VCaP (cell line): ENCODE measurements around the gene ATP2A3.

Experiments used
- H3K27ac ChIP-seq: fragments of 450-650 bp; 2 replicates; pipeline ENCODE4 v1.5.1; 2017
- TF ChIP-seq, protein P1 (sequence below): fragments of 450-650 bp; conservative IDR thresholded peaks from 2 replicates; pipeline ENCODE4 v1.5.1; 2017; ENCODE audit warnings: mild to moderate bottlenecking, moderate library complexity

ATP2A3 gene

DNA sequence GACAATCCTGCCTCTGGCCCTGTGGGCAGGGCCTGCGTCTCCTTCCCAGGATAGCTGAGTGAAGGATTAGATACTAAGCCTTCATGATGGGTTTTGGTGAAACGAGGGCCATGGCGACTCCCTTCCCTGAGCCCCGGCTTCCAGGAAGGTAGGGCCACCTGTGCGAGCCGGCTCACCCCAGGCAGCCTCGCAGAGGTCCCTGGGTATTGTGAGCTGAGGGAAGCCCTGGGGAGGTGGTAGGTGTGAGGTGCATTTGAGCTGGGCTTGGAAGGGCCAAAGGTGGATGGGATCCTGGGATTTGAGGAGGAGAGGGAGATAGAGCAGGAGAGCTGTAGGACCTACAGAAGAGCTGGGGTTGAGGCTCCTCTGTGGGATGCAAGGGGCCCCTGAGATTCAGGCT lies 41.5 kb downstream of the ATP2A3 start:
- TF ChIP-seq, protein P1, sequence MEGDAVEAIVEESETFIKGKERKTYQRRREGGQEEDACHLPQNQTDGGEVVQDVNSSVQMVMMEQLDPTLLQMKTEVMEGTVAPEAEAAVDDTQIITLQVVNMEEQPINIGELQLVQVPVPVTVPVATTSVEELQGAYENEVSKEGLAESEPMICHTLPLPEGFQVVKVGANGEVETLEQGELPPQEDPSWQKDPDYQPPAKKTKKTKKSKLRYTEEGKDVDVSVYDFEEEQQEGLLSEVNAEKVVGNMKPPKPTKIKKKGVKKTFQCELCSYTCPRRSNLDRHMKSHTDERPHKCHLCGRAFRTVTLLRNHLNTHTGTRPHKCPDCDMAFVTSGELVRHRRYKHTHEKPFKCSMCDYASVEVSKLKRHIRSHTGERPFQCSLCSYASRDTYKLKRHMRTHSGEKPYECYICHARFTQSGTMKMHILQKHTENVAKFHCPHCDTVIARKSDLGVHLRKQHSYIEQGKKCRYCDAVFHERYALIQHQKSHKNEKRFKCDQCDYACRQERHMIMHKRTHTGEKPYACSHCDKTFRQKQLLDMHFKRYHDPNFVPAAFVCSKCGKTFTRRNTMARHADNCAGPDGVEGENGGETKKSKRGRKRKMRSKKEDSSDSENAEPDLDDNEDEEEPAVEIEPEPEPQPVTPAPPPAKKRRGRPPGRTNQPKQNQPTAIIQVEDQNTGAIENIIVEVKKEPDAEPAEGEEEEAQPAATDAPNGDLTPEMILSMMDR, result no peak
- H3K27ac ChIP-seq, result no peak overlapping the region

DNA sequence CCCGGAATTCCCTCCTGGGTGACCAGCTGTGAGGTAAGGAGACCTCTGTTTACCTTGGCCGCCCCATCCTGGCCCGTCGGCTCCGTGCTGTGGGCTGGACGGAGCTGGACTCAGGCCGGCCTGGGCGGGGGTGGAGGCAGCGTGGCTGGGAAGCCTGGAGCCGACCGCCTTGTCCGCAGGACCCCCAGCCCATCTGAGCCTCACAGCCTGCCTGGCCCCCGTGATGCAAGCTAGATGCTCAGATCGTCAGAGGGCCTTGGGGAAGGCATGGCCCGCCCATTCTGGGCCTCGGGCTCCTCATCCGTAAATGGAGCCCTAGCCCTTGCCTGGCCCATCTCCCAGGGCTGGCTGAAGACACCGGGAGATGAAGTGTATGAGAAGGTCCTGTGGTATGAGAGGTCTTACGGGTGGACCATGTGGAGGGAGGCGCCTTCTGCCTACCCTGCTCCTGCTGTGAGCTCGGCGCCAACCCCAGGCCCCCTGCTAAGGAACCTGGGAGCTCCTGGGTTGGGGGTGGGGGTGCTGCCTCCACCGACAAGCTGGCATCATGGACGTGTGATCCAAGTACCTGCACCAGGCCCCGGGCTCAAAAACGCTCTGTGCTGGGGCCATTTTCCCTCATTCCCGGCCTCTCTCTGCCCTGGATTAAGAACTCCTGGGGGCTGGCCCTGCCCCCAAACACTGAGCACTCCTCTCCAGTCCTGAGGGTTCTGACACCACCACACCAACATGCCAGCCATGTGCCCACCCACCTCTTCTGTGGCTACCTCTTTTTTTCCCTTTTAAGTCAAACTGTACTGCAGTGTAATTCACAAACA lies 42.5 kb downstream of the ATP2A3 start:
- TF ChIP-seq, protein P1, result no peak
- no peak overlapping the region for H3K27ac ChIP-seq

DNA sequence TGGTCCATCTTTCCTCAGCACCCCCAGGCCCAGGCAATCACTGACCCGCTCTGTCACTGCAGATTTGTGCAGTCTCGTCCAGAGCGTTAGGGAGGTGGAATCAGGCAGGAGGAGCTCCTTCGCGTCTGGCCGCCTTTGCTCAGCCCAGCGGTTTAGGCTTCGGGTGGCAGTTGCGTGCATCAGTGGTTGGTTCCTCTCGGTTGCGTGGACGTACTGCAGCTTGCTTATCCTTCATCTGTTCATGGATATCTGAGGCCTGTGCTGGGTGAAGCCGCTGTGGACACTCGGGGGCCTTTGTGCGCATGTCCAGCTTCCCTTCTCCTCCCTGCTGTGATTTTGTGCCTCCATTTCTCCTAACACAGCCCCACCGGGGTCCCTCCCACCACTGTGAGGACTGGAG lies 43.2 kb downstream of the ATP2A3 start:
- TF ChIP-seq, protein P1, result no peak
- no peak overlapping the region for H3K27ac ChIP-seq

DNA sequence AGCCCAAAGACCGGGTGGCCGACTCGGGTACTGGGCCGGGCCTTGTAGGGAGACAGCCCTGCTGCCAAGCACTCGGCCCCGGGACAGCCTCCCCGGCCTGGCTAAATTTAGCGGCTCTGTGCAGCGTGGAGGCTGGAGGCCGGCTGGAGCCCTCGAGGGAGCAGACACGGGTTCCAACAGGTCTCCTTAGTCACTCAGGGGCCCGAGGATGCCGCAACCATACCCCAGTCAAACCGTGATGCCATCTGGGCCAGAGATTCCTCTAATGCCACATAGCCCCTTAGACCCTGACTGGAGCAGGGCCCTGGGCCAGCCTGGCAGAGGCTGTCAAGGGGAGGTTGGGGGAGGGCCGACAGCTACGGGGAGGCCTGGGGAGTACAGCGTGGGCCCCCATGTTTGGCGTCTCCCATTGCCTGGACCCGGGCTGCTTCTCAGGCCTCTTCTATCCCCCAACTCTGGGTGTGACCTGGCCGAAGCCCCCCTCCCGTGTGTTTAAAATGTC lies 45.1 kb downstream of the ATP2A3 start:
- TF ChIP-seq, protein P1, result no peak
- no peak overlapping the region for H3K27ac ChIP-seq

DNA sequence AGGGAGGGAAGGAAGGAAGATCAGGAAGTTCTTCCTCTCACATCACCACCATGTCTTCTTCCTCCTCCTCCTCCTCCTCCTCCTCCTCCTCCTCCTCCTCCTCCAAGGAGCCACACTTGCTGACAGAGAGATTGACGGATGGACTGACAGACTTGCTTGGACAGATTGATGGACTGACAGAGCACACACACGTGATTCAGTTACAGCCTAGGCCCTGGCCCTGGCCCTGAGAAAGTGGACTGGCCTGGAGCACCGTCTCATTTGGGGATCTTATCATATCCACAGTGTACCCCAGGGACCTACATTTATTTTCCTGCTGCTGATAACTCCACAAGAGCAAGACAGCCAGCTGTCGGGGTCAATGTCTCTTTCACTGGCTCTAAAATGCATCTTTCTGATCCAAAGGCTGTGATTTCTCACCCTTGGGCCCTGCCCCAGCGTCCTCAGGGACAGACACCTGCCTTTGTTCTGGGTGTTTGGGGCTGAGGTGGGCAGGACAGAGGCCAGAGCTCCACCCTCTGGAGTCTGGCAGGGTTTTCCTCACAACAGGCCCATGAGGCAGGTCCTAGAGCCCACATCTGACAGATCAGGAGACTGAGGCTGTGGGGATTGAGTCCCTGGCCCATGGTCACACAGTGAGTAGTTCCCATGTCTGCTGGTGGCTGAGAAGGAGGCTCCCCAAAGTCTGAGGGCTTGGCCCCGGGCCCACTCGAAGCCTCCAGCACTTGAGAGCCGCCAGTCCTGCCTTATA lies 45.7 kb downstream of the ATP2A3 start:
- TF ChIP-seq, protein P1, result no peak
- no peak overlapping the region for H3K27ac ChIP-seq

DNA sequence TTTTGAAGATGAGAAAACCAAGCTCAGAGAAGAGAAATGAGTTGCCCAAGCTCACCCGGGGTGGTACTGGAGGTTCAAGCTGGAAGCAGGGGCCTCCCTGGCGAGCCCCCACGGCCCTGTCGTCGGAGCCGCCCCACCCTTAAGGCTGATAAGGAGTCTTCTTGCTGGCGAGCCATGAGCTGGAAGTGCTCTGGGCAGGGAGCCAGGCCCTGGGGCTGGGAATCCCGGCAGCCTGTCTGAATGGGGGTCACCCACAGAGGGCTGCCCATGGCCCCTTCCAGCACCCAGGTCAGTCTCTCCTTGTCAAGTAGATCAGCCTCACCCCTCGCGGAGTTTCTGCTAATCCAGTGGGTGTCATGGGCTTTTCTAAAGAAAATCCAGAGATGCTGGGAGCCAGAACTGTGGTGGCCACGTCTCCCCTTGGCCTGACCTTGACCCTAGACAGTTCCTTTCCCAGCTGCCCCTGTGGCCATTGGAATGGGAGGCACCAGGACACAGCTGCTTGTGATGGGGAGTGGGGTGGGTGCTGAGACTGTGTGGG lies 46.8 kb downstream of the ATP2A3 start:
- TF ChIP-seq, protein P1, result no peak
- no peak overlapping the region for H3K27ac ChIP-seq

DNA sequence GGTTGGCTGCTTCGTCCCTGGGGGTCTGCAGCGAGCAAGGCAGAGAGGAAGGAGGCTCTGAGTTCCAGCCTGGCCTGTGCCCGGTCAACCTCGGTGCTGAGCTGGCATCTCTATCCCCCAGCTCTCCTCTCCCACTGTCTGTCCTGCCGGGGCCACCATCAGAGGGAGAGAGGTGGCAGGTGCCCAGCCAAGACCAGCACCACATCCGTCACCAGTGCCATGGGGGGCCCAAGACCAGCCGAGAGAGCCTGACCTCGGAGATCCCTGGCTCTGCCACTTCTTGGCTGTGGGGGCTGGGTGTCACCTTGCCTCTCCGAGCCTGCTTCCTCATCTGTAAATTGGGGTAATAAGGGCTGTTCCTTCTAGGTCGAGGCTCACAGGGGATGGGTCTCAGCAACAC lies 47.4 kb downstream of the ATP2A3 start:
- TF ChIP-seq, protein P1, result no peak
- no peak overlapping the region for H3K27ac ChIP-seq
